AG09309 (cell line): ENCODE data around the gene NEK7.

Experiments used
- DNase-seq: peaks from one replicate; pipeline ENCODE4 v3.0.0-alpha.2; 2010; ENCODE audit warnings: low read depth
- H3K4me3 ChIP-seq: 2 replicates; pipeline ENCODE4 v1.5.1; 2011; ENCODE audit warnings: mild to moderate bottlenecking, low read depth, low read length, moderate library complexity; ENCODE audit not compliant: control insufficient read depth
- TF ChIP-seq, protein P1 (sequence below): IDR thresholded peaks from 2 replicates; pipeline ENCODE4 v1.5.1; 2011; ENCODE audit warnings: mild to moderate bottlenecking, low read depth, low read length, inconsistent platforms; ENCODE audit not compliant: insufficient read depth, control insufficient read depth; ENCODE audit errors: missing control alignments

Gene NEK7

DNA sequence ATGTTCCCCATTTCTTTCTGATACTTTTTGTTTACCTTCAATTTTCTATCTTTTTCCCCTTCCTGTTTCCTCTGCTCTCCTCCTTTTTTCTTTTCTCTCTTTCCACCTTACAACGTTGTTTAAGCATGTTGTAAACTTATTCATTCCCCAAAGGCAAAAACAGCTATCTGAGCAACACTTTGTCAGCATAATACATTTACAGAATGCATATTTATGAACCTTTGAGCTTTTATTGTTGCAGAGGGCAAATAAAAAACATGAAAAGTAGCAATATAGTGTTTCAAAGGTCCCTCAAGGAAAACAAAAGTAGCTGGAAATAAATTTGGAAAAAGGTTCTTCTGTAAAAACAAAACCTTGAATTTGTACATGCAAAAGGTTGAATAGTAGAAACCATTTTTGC is 214.2 kb downstream of the NEK7 start:
- DNase-seq: no peak
- TF ChIP-seq, protein P1, sequence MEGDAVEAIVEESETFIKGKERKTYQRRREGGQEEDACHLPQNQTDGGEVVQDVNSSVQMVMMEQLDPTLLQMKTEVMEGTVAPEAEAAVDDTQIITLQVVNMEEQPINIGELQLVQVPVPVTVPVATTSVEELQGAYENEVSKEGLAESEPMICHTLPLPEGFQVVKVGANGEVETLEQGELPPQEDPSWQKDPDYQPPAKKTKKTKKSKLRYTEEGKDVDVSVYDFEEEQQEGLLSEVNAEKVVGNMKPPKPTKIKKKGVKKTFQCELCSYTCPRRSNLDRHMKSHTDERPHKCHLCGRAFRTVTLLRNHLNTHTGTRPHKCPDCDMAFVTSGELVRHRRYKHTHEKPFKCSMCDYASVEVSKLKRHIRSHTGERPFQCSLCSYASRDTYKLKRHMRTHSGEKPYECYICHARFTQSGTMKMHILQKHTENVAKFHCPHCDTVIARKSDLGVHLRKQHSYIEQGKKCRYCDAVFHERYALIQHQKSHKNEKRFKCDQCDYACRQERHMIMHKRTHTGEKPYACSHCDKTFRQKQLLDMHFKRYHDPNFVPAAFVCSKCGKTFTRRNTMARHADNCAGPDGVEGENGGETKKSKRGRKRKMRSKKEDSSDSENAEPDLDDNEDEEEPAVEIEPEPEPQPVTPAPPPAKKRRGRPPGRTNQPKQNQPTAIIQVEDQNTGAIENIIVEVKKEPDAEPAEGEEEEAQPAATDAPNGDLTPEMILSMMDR: no peak

More for the DNA sequence above, 214.2 kb downstream of the NEK7 start:
- no peak overlapping the region for H3K4me3 ChIP-seq
